T-cell (primary cell): Measurements from ENCODE around the gene PRADC1. TPM values are rescaled to one million over a fixed set of nuclear protein-coding genes. Genes with fewer than 3 reads are reported as not detected.
A peak's percentile ranks its signal among the peaks of the same experiment; 100 is the strongest.

ENCODE experiments used
- ATAC-seq, 4 experiments: fragments of 200-7000 bp in 3 of 4; fragments of 150-1000 bp in 1 of 4; cut with Tn5 transposase; replicated peaks in 1 of 4; 1 replicate in 3 of 4; 2 replicates in 1 of 4; pipeline ENCODE4 v1.10.0; 2021; ENCODE audit warnings: moderate library complexity in 3 of 4, mild to moderate bottlenecking in 2 of 4, moderate number of reproducible peaks in 1 of 4
- CTCF ChIA-PET, 2 donors: fragments of 300-600 bp; sonication (Branson Sonifier 250); formaldehyde crosslinking; loops; one replicate each; lab custom pipeline; 2022; ENCODE audit warnings: antibody characterized with exemption in 2 of 2; lab: Charles Lee
- POLR2A ChIA-PET, 2 donors: fragments of 300-600 bp; sonication (Branson Sonifier 250); formaldehyde crosslinking; loops; one replicate each; lab custom pipeline; 2022; ENCODE audit warnings: antibody characterized with exemption in 2 of 2; lab: Charles Lee
- DNase-seq, 35 experiments: peaks; one replicate each; pipeline versions ENCODE4 v3.0.0 to v3.0.0-alpha.2; 2013 to 2023
- H3K27ac ChIP-seq: one replicate; pipeline ENCODE4 v1.5.1; 2013; ENCODE audit warnings: low read length
- H3K27me3 ChIP-seq, 2 experiments: replicated peaks in 1 of 2; 1 replicate in 1 of 2; 2 replicates in 1 of 2; pipeline versions ENCODE4 v1.6.1 to v1.7.0; 2013; ENCODE audit warnings: low read length in 1 of 2, mixed read lengths in 1 of 2; ENCODE audit not compliant: control insufficient read depth in 2 of 2, insufficient read depth in 2 of 2; ENCODE audit errors: extremely low read depth in 1 of 2
- H3K36me3 ChIP-seq, 2 donors: 1 replicate in 1 of 2; 2 replicates in 1 of 2; pipeline versions ENCODE4 v1.6.1 to v1.7.0; 2013; ENCODE audit warnings: low read length in 1 of 2; ENCODE audit not compliant: control insufficient read depth in 2 of 2, insufficient read depth in 1 of 2; ENCODE audit errors: extremely low read depth in 1 of 2
- H3K4me1 ChIP-seq, 2 experiments: 1 replicate in 1 of 2; 2 replicates in 1 of 2; pipeline versions ENCODE4 v1.6.1 to v1.7.0; 2013; ENCODE audit warnings: low read length in 2 of 2, mixed read lengths in 1 of 2; ENCODE audit not compliant: insufficient read depth in 2 of 2, control insufficient read depth in 1 of 2; ENCODE audit errors: extremely low read depth in 1 of 2
- H3K4me3 ChIP-seq, 2 donors: 1 replicate in 1 of 2; 2 replicates in 1 of 2; pipeline versions ENCODE4 v1.5.1 to v1.7.0; 2013; ENCODE audit warnings: mild to moderate bottlenecking in 2 of 2, low read length in 1 of 2, moderate library complexity in 1 of 2; ENCODE audit not compliant: control insufficient read depth in 1 of 2; ENCODE audit errors: extremely low read depth in 1 of 2
- H3K9me3 ChIP-seq: 2 replicates; pipeline ENCODE4 v1.7.0; 2013
- H3K27ac Mint-ChIP-seq, 2 donors: one replicate each; pipeline ENCODE4 v1.8.0; 2020 to 2021; ENCODE audit warnings: mild to moderate bottlenecking in 2 of 2, mixed read lengths in 2 of 2
- H3K27me3 Mint-ChIP-seq, 2 donors: one replicate each; pipeline ENCODE4 v1.8.0; 2021 to 2022; ENCODE audit warnings: mixed read lengths in 2 of 2
- H3K36me3 Mint-ChIP-seq: one replicate; pipeline ENCODE4 v1.8.0; 2021; ENCODE audit warnings: mixed read lengths
- H3K4me1 Mint-ChIP-seq, 3 donors: one replicate each; pipeline ENCODE4 v1.8.0; 2020 to 2022; ENCODE audit warnings: mixed read lengths in 3 of 3, mild to moderate bottlenecking in 1 of 3
- H3K4me3 Mint-ChIP-seq, 3 donors: one replicate each; pipeline ENCODE4 v1.8.0; 2020 to 2022; ENCODE audit warnings: mild to moderate bottlenecking in 3 of 3, mixed read lengths in 3 of 3, moderate library complexity in 3 of 3
- H3K9me3 Mint-ChIP-seq, 3 donors: one replicate each; pipeline ENCODE4 v1.8.0; 2020 to 2022; ENCODE audit warnings: mixed read lengths in 3 of 3
- WGBS: methylation state at CpG from one replicate; pipeline ENCODE4 v1.1.5; 2013; ENCODE audit warnings: missing lambda C conversion rate; ENCODE audit not compliant: insufficient coverage; 5-methylcytosine and 5-hydroxymethylcytosine counted together
- total RNA-seq, 35 experiments: library from RNA in 6 of 35; stranded (reverse) in 6 of 35; fragments of 120-200 nt in 1 of 35; gene quantifications; one replicate each; pipeline versions ENCODE4 v1.2.1 to v1.2.4 and lab custom pipeline; 2013 to 2026

Gene PRADC1
- total RNA-seq, 5 donors from 2014 or later (not counting 1 experiment from before 2014, with no cell fraction given), result 6.1 to 9.9 (median 6.4) TPM

DNA sequence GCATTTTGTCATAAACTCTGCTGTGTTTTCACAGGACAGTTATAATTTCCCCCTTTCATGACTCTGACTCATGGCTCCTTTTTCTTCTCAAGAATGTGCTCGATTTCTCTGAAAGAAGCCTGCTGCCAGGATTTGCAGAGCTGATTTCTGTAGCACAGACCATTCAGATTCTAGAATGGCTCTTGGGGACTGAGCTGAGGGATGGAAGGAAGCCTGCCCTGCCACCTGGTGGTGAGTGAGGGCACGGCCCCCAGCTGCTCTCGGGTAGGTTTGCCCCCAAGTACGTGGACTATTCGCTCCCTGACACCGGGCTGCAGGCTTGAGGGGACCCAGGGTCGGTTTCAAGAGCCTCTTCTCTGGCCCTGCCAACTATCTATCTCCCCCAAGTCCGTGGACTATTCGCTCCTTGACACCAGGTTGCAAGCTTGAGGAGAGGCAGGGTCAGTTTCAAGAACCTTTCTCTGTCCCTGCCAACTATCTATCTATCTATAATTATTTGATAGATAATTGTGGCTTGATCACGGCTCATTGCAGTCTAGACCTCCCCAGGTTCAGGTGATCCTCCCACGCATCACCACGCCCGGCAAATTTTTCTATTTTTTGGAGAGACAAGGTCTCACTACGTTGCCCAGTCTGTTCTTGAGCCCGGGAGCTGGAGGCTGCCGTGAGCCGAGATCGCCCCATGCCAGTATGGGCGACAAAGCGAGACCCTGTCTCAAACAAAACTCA is 20.4 kb downstream of the PRADC1 start:
- Histone ChIP-seq H3K27me3 (peaks cover 0 to 6% of the 10 kb centered on the region in 2 experiments), H3K27ac (no peak overlapping the region), H3K36me3 (no peaks in the 10 kb centered on the region), H3K4me3 (no peak overlapping the region), H3K9me3 (no peaks in the 10 kb centered on the region), H3K4me1 (peaks cover 5 to 25% of the 10 kb centered on the region in 2 experiments)
- WGBS, result 32% methylated on average over 10 of the region's 20 CpGs
- peak; percentile 62 to 73 (median 66) for ATAC-seq
- Mint-ChIP-seq H3K27ac (peak overlapping the region in 1 of 2 donors; percentile 69), H3K4me3 (peak overlapping the region; percentile 49 to 79 (median 53)), H3K4me1 (peaks cover 36 to 41% (median 38%) of the 10 kb centered on the region in 3 donors), H3K9me3 (no peaks in the 10 kb centered on the region), H3K36me3 (no peaks in the 10 kb centered on the region), H3K27me3 (peaks cover 7 to 13% of the 10 kb centered on the region in 2 donors)
- POLR2A ChIA-PET, result interaction anchor here in 1 of 2 donors (0.5 kb wide), 1 partner anchor 99 kb away, joined by 4 read pairs; no protein-coding TSS in a partner anchor
- peak; percentile 30 to 86 (median 63) for DNase-seq
- CTCF ChIA-PET, result interaction anchor here (0.6 to 2.6 kb wide), 19 partner anchors 11 to 221 kb away, joined by 3 to 35 read pairs (median 7); partner anchors contain the start of genes EGR4 (in 2 of the 2), ALMS1 (in 1 of the 2), CCT7 (in 1 of the 2) and PRADC1 (in 1 of the 2)

DNA sequence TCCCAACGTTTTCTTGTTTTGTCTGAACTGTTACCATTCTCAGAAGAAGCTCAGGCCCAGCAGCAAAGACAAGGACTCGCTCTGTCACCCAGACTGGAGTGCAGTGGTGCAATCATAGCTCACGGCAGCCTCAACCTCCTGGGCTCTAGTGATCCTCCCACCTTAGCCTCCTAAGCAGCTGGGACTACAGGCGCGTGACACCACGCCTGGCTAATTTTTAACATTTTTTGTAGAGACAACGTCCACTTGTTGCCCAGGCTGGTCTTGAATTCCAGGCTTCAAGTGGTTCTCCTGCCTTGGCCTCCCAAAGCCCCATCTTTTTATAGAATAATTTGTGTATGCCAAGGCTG is 21.0 kb downstream of the PRADC1 start:
- Mint-ChIP-seq H3K4me3 (peak overlapping the region in 1 of 3 donors; percentile 79), H3K36me3 (no peaks in the 10 kb centered on the region), H3K27ac (no peak overlapping the region), H3K27me3 (peaks cover 9 to 18% of the 10 kb centered on the region in 2 donors), H3K4me1 (peaks cover 35 to 41% (median 36%) of the 10 kb centered on the region in 3 donors), H3K9me3 (no peaks in the 10 kb centered on the region)
- no peak for ATAC-seq
- Histone ChIP-seq H3K4me3 (no peak overlapping the region), H3K36me3 (no peaks in the 10 kb centered on the region), H3K9me3 (no peaks in the 10 kb centered on the region), H3K27ac (no peak overlapping the region), H3K27me3 (peaks cover 0 to 10% of the 10 kb centered on the region in 2 experiments), H3K4me1 (peaks cover 5 to 25% of the 10 kb centered on the region in 2 experiments)
- ChIA-PET CTCF (interaction anchor here (0.7 to 2.6 kb wide), 17 partner anchors 10 to 220 kb away, joined by 3 to 35 read pairs (median 7); partner anchors contain the start of genes EGR4 (in 2 of the 2), ALMS1 (in 1 of the 2), CCT7 (in 1 of the 2) and PRADC1 (in 1 of the 2)), POLR2A (interaction anchor here in 1 of 2 donors (0.5 kb wide), 1 partner anchor 98 kb away, joined by 4 read pairs; no protein-coding TSS in a partner anchor)
- 71% methylated on average over 7 of the region's 7 CpGs for WGBS
- no peak for DNase-seq

DNA sequence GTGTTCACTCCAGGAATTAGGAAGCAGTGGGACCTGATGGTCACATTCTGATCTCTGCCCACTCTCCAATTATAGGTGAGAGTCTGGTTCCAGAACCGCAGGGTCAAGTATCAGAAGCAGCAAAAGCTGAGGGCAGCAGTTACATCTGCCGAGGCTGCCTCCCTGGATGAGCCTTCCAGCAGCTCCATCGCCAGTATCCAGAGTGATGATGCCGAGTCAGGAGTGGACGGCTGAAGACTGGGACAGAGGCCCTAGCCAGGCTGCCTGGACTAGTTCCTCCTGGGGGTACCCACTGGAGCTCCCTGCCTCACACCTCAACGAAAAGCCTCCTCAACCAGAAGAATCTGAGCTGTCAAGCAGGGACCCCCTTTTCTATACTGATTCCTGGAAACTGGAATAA is 22.3 kb downstream of the PRADC1 start:
- Histone ChIP-seq H3K36me3 (no peaks in the 10 kb centered on the region), H3K9me3 (no peaks in the 10 kb centered on the region), H3K27me3 (peaks cover 0 to 17% of the 10 kb centered on the region in 2 experiments), H3K4me1 (peaks cover 5 to 25% of the 10 kb centered on the region in 2 experiments), H3K27ac (no peak overlapping the region), H3K4me3 (no peak overlapping the region)
- Mint-ChIP-seq H3K4me1 (peaks cover 32 to 35% (median 32%) of the 10 kb centered on the region in 3 donors), H3K36me3 (no peaks in the 10 kb centered on the region), H3K9me3 (no peaks in the 10 kb centered on the region), H3K4me3 (no peak overlapping the region), H3K27me3 (peaks cover 15 to 25% of the 10 kb centered on the region in 2 donors), H3K27ac (no peak overlapping the region)
- DNase-seq (no peak), ATAC-seq (no peak)
- ChIA-PET POLR2A (no interaction called here), CTCF (interaction anchor here (0.6 to 1.2 kb wide), 5 partner anchors 23 to 1729 kb away, joined by 4 to 6 read pairs (median 5); partner anchors contain the start of genes CCT7 (in 1 of the 2) and PRADC1 (in 1 of the 2))
- 86% methylated on average over 5 of the region's 6 CpGs for WGBS

DNA sequence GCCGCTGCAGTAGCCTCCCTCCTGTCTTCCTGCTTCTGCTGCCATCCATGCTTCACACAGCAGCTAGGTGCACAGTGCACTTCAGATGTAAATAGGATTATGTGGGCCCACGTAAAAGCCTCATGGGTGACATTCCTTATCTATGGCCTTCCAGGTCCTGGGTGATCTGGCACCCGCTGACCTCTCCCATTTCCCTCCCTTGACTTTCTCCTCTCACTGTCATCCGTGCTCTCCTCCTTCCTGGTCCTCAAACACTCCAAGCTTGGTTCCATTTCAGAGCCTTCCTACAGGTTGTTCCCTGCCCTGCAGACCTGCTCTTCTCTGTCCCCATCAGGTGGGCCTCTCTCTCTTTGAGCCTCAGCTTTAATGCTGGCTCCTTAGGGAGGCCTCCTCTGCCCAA is 23.0 kb downstream of the PRADC1 start:
- Histone ChIP-seq H3K27me3 (peaks cover 0 to 24% of the 10 kb centered on the region in 2 experiments), H3K9me3 (no peaks in the 10 kb centered on the region), H3K4me3 (no peak overlapping the region), H3K36me3 (no peaks in the 10 kb centered on the region), H3K4me1 (peaks cover 5 to 25% of the 10 kb centered on the region in 2 experiments), H3K27ac (no peak overlapping the region)
- Mint-ChIP-seq H3K36me3 (no peaks in the 10 kb centered on the region), H3K27me3 (peaks cover 17 to 27% of the 10 kb centered on the region in 2 donors), H3K27ac (no peak overlapping the region), H3K4me3 (no peak overlapping the region), H3K9me3 (no peaks in the 10 kb centered on the region), H3K4me1 (peaks cover 25 to 28% (median 25%) of the 10 kb centered on the region in 3 donors)
- CTCF ChIA-PET, result interaction anchor here (0.5 to 1.2 kb wide), 2 partner anchors 92 to 125 kb away, joined by 3 to 5 read pairs; no protein-coding TSS in a partner anchor
- DNase-seq (no peak), ATAC-seq (no peak)
- POLR2A ChIA-PET, result interaction anchor here in 1 of 2 donors (0.6 kb wide), 1 partner anchor 350 kb away, joined by 9 read pairs; no protein-coding TSS in a partner anchor
- WGBS, result 92% methylated on average over 3 of the region's 4 CpGs

DNA sequence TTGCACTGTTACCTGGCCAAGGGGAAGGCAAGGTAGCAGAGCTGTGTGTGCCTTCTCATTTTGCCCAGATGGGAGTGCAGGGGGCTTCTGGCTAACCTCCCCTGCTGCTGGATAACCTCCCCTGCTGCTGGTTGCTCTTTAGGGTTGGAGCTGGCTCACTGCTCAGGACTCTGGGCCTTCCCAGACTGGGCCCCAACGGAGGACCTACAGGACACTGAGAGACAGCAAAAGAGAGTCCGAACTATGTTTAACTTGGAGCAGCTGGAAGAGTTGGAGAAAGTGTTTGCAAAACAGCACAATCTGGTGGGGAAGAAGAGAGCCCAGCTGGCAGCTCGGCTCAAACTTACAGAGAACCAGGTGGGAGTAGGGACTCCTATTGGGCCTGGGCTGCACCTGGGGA is 24.8 kb downstream of the PRADC1 start:
- no peak overlapping the region for H3K27ac Mint-ChIP-seq
- peaks cover 5 to 40% of the 10 kb centered on the region in 2 experiments for H3K27me3 ChIP-seq
- H3K27ac ChIP-seq, result no peak overlapping the region
- peaks cover 29 to 41% of the 10 kb centered on the region in 2 donors for H3K27me3 Mint-ChIP-seq
- DNase-seq (no peak), ATAC-seq (no peak)
- CTCF ChIA-PET, result interaction anchor here (0.7 kb wide), 2 partner anchors 89 to 99 kb away, joined by 3 to 4 read pairs; no protein-coding TSS in a partner anchor
- no peaks in the 10 kb centered on the region for H3K36me3 ChIP-seq
- H3K4me3 ChIP-seq, result no peak overlapping the region
- peaks cover 11 to 14% (median 13%) of the 10 kb centered on the region in 3 donors for H3K4me1 Mint-ChIP-seq
- no peaks in the 10 kb centered on the region for H3K36me3 Mint-ChIP-seq
- H3K4me3 Mint-ChIP-seq, result no peak overlapping the region
- H3K9me3 ChIP-seq, result no peaks in the 10 kb centered on the region
- WGBS, result 94% methylated on average over 2 of the region's 3 CpGs
- POLR2A ChIA-PET, result no interaction called here
- H3K4me1 ChIP-seq, result peaks cover 2 to 15% of the 10 kb centered on the region in 2 experiments
- H3K9me3 Mint-ChIP-seq, result no peaks in the 10 kb centered on the region

DNA sequence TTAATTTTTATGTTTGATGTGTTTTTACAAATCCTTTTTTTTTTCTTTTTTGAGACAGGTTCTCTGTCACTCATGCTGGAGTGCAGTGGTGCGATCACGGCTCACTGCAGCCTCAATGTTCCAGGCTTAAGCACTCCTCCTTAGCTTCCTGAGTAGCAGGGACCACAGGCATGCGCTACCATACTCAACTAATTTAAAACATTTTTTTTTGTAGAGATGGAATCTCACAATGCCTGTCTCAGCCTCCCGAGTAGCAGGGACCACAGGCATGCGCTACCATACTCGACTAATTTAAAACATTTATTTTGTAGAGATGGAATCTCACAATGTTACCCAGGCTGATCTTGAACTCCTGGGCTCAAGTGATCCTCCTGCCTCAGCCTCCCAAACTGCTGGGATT is 27.4 kb downstream of the PRADC1 start:
- Mint-ChIP-seq H3K27ac (no peak overlapping the region), H3K27me3 (peaks cover 38 to 51% of the 10 kb centered on the region in 2 donors), H3K4me1 (peaks cover 6 to 11% (median 9%) of the 10 kb centered on the region in 3 donors), H3K4me3 (no peak overlapping the region), H3K9me3 (no peaks in the 10 kb centered on the region), H3K36me3 (no peaks in the 10 kb centered on the region)
- WGBS, result 65% methylated on average over 3 of the region's 6 CpGs
- H3K27ac ChIP-seq, result no peak overlapping the region
- peaks cover 0 to 15% of the 10 kb centered on the region in 2 experiments for H3K4me1 ChIP-seq
- no peak for DNase-seq
- H3K9me3 ChIP-seq, result no peaks in the 10 kb centered on the region
- ATAC-seq, result no peak
- H3K36me3 ChIP-seq, result no peaks in the 10 kb centered on the region
- H3K4me3 ChIP-seq, result no peak overlapping the region
- POLR2A ChIA-PET, result no interaction called here
- CTCF ChIA-PET, result no interaction called here
- H3K27me3 ChIP-seq, result peaks cover 9 to 60% of the 10 kb centered on the region in 2 experiments
